Caki2 (cell line): Measurements from ENCODE around the gene XPO5. TPM values are rescaled to one million over a fixed set of nuclear protein-coding genes. Genes with fewer than 3 reads are reported as not detected.
"Not testable (repeated sequence)": the region's sequence is repeated elsewhere in the genome, so short reads cannot be mapped to it uniquely, and the experiment has no call there.

ENCODE experiments used
- DNase-seq: peaks from one replicate; pipeline ENCODE4 v3.0.0-alpha.2; 2015; ENCODE audit warnings: low read depth
- in situ Hi-C: cut with HindIII; loops from 2 replicates; pipeline ENCODE4 v1.10.0; 2016; ENCODE audit warnings: low sequenced_read_pairs, low pct_unique_long_range_greater_than_20kb, mixed read lengths
- total RNA-seq: library from RNA; depleted of rRNA; stranded (reverse); fragments of >200 nt; shearing (Covaris generic); gene quantifications from 2 replicates; pipeline ENCODE4 v1.2.3, GENCODE V29; 2014; ENCODE audit warnings: low replicate concordance

Gene XPO5
- total RNA-seq, 1 experiment from 2014 or later, result 28.3 TPM

GRCh38 chr6:43506171-43506570, 69.7 kb downstream of the XPO5 start:
- in situ Hi-C loops, result no loop called here
- no peak for DNase-seq

- in situ Hi-C loops, result no loop called here
- DNase-seq, result no peak
Observed at GRCh38 chr6:43505718-43506117, 70.1 kb downstream of the XPO5 start.

GRCh38 chr6:43504756-43505593, 70.9 kb downstream of the XPO5 start:
- in situ Hi-C loops, result no loop called here
- DNase-seq, result no peak

GRCh38 chr6:43503443-43503842, 72.4 kb downstream of the XPO5 start:
- in situ Hi-C loops, result no loop called here
- DNase-seq, result no peak

GRCh38 chr6:43502666-43503065, 73.2 kb downstream of the XPO5 start:
- in situ Hi-C loops, result no loop called here

GRCh38 chr6:43500921-43501320, 74.9 kb downstream of the XPO5 start:
- in situ Hi-C loops, result no loop called here

More at GRCh38 chr6:43502666-43503065, 73.2 kb downstream of the XPO5 start:
- DNase-seq, result no peak

GRCh38 chr6:43499028-43499815, 76.6 kb downstream of the XPO5 start:
- no peak for DNase-seq
- in situ Hi-C loops, result no loop called here

More at GRCh38 chr6:43500921-43501320, 74.9 kb downstream of the XPO5 start:
- no peak for DNase-seq

- DNase-seq, in situ Hi-C loops: not testable (repeated sequence)
Observed at GRCh38 chr6:43498291-43498690, 77.5 kb downstream of the XPO5 start.

GRCh38 chr6:43497689-43498088, 78.1 kb downstream of the XPO5 start:
- in situ Hi-C loops, result no loop called here
- DNase-seq, result no peak

- in situ Hi-C loops, result no loop called here
Observed at GRCh38 chr6:43497129-43497396, 78.8 kb downstream of the XPO5 start.

DNA sequence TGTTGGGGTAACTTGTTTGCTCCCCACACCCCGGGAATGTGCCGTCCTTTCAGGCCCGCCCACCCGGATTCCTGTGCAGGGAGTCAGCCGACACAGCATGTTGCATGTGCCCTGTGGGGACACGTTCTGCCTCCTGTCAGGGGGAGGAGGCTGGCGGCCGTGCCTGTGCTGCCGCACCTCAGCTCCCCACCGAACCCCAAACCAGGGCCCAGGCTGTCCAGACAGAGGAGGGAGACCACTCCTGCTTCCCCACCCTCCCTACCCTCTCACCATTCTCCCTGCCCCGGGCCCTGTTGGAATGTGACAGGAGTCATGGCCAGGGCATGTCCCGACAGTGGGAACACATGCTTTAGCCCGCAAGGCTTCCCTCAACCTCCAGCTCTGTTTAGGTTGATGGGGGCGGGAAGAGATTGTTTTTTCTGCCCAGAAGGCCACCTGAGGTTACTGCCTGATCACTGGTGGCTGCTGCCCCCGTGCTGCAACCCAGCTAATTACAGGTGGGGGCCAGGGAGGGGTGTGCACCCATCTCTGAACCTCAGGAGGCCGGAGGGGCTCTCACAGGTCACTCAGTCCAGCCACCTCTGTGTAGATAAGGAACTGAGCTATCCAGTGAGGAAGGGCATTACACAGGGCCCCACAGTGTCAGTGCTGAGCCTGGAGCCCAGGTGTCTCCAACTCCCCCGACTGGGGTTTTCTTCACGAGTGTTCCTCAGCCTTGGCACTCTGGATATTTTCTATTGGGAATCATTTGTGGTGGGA, 79.3 kb downstream of the XPO5 start:
- in situ Hi-C loops, result no loop called here
- no peak for DNase-seq

More at GRCh38 chr6:43497129-43497396, 78.8 kb downstream of the XPO5 start:
- no peak for DNase-seq

DNA sequence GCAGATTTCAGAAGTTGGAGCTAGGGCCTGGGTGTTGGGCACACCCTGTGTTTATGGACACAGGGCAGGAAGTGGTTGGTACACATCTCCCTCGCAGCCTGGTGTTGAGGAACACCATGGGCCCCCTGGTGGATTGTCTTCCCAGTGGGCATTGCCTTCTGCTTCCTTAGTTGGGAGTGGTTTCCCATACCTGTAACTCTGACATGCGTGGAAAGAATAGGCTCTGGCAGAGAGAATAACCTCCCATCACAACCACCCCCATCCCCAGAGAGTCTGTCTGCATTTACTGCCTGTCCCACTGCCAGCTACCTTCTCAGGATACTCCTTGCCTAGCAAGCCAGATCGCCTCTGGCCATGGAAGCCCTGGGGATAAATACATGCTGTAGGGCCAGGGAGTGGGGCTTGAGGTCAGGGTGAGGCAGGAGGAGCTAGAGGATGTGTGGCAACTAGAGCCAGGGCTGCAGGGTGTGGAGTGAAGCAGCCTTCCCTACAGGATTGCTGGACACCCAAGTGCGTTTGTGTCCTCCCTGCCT, 80.4 kb downstream of the XPO5 start:
- in situ Hi-C loops, result no loop called here
- no peak for DNase-seq

- no peak for DNase-seq
- in situ Hi-C loops, result no loop called here
Observed at GRCh38 chr6:43494766-43495165, 81.1 kb downstream of the XPO5 start.

DNA sequence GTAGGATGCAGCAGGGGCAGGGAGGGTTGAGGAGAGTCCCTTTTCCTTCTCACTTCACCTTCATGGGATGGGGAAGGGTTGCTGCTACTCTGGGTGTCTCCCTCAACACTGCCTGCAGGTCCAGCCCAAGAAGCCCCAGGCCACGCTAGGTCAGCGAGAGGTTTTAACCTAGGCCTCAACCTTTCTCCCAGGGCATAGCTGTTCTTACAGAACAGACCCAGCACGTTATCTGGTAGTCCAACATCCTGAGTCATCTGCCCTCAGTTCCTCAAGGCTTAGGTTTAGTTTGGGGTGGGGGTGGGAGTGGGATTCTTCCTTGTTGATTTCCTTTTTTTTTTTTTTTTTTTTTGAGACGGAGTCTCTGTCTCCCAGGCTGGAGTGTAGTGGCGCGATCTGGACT, 81.5 kb downstream of the XPO5 start:
- in situ Hi-C loops, result no loop called here

GRCh38 chr6:43493833-43494232, 82.0 kb downstream of the XPO5 start:
- no peak for DNase-seq
- in situ Hi-C loops, result no loop called here

More for the DNA sequence above, 81.5 kb downstream of the XPO5 start:
- DNase-seq, result no peak

GRCh38 chr6:43493230-43493629, 82.6 kb downstream of the XPO5 start:
- in situ Hi-C loops, result no loop called here

DNA sequence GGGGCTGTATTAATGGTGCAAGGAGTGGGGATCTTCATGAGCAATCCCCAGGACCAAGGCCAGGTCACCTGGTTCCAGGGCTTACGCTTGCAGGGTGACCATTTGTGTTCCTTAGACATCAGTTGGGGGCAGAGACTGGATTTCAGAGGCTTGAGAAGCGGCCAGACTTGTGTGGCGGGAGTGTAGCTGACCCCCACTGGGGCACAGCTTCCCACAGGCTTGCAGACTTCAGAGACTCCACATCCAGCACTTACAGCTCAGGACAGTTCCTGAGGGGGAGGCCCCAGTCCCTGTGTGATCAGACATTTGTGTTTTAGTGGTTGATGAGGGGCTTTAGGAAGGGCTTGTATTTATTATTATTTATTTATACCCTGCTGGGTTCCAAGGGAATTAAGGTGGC, 83.2 kb downstream of the XPO5 start:
- no peak for DNase-seq
- in situ Hi-C loops, result no loop called here

More at GRCh38 chr6:43493230-43493629, 82.6 kb downstream of the XPO5 start:
- no peak for DNase-seq

DNA sequence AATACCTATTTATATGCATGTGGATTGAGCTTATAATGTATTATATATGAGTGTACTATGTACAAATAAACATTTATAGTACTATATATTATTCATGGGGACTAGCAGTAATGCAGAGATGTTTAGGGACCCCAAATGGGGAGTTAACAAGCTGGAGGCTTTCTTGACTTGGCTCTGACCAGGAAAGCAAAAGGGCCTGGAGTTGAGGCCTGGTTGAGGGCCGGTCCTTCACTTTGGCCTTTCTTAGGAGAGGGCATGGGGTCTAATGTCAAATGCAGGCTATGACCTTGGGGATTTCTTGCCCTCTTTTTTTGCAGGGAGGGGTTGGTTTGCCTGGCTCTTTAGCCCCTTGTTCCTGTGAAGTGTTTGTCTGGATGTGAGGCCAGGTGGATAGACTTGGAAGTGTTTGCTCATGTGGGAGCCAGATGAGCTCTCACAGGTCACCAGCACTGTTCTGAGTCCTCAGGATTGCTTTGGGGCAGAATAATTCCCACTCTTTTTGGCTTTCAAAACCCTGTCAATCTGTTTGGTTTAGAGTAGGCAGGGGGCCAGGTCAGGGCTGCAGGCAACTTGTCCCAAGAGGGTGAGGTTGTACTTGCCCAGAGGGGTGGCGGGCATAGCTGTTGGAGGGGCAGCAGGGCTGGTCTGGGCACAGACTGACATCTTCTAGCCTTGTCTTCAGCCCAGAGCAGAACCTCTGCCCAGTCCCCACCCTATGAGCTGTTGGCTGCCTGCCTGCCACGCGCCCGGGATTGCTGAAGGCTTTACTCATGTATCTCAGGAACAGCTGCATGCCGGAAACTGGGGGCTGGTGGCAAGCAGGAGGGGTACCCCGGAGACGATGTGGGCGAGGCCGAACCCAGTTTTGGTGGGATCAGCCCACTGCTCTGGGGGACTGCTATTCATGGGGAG, 83.8 kb downstream of the XPO5 start:
- DNase-seq, result no peak
- in situ Hi-C loops, result no loop called here
